Activated T-helper 17 cell treated with anti-CD3 and anti-CD28 coated beads, Interleukin-2, amount 50 U/mL, for 72 hours (primary cell): ENCODE results near the gene IKZF4. TPM values are rescaled to one million over a fixed set of nuclear protein-coding genes. Genes with fewer than 3 reads are reported as not detected.
"Not testable (repeated sequence)": the region's sequence is repeated elsewhere in the genome, so short reads cannot be mapped to it uniquely, and the experiment has no call there.

ENCODE experiments used
- ATAC-seq: fragments of 150-1000 bp; cut with Tn5 transposase; replicated peaks from 2 replicates; pipeline ENCODE4 v1.10.0; 2021; ENCODE audit warnings: mild to moderate bottlenecking, moderate library complexity
- H3K27ac Mint-ChIP-seq: one replicate; pipeline ENCODE4 v1.8.0; 2022; ENCODE audit warnings: mixed read lengths
- H3K27me3 Mint-ChIP-seq: one replicate; pipeline ENCODE4 v1.8.0; 2022; ENCODE audit warnings: mixed read lengths
- H3K36me3 Mint-ChIP-seq: one replicate; pipeline ENCODE4 v1.8.0; 2022; ENCODE audit warnings: low read depth, mild to moderate bottlenecking, mixed read lengths
- H3K4me1 Mint-ChIP-seq: one replicate; pipeline ENCODE4 v1.8.0; 2022; ENCODE audit warnings: mixed read lengths
- H3K4me3 Mint-ChIP-seq: one replicate; pipeline ENCODE4 v1.8.0; 2022; ENCODE audit warnings: mild to moderate bottlenecking, mixed read lengths
- H3K9me3 Mint-ChIP-seq: one replicate; pipeline ENCODE4 v1.8.0; 2022; ENCODE audit warnings: mixed read lengths
- total RNA-seq, 2 donors: library from RNA; stranded (reverse); gene quantifications; one replicate each; pipeline ENCODE4 v1.2.3, GENCODE V29; 2022

IKZF4 gene
- total RNA-seq, 2 donors from 2014 or later: 19.1 to 20.3 TPM

GRCh38 chr12:56040963-56041551 is 20.2 kb downstream of the IKZF4 start:
- ATAC-seq: no peak
- peak overlapping the region; percentile 96 for H3K4me3 Mint-ChIP-seq
- H3K27me3 Mint-ChIP-seq: no peaks in the 10 kb centered on the region
- peak overlapping the region; percentile 98 for H3K27ac Mint-ChIP-seq
- H3K4me1 Mint-ChIP-seq: peaks cover 14% of the 10 kb centered on the region
- no peaks in the 10 kb centered on the region for H3K9me3 Mint-ChIP-seq
- H3K36me3 Mint-ChIP-seq: peaks cover 65% of the 10 kb centered on the region

- Mint-ChIP-seq H3K36me3 (peaks cover 58% of the 10 kb centered on the region), H3K4me3 (peak within 1 kb of the TSS; percentile 96), H3K27me3 (no peaks in the 10 kb centered on the region), H3K9me3 (no peaks in the 10 kb centered on the region), H3K27ac (peak within 1 kb of the TSS; percentile 98), H3K4me1 (peaks cover 14% of the 10 kb centered on the region)
- peak; percentile 87 for ATAC-seq
Observed at GRCh38 chr12:56041552-56042429, 20.9 kb downstream of the IKZF4 start, which contains the start of gene RPS26. RPS26 (plus strand) TSS chr12:56041918; CDS start chr12:56042167, 249 bp downstream.

DNA sequence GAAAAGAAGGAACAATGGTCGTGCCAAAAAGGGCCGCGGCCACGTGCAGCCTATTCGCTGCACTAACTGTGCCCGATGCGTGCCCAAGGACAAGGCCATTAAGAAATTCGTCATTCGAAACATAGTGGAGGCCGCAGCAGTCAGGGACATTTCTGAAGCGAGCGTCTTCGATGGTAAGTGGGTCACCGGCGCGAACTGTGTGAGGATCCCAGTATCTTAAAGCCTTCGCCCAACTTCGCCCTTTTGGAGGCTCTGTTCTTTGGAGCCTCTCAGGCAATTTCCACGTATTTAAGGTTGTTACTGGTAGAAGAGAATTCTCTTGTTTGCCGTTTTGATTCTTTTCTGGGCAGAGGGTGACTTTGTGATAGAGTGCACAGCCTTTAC is 21.6 kb downstream of the IKZF4 start:
- ATAC-seq, H3K9me3 Mint-ChIP-seq, H3K27me3 Mint-ChIP-seq: not testable (repeated sequence)
- peak overlapping the region; percentile 98 for H3K27ac Mint-ChIP-seq
- H3K4me1 Mint-ChIP-seq: peaks cover 14% of the 10 kb centered on the region
- peaks cover 52% of the 10 kb centered on the region for H3K36me3 Mint-ChIP-seq
- H3K4me3 Mint-ChIP-seq: peak overlapping the region; percentile 96

DNA sequence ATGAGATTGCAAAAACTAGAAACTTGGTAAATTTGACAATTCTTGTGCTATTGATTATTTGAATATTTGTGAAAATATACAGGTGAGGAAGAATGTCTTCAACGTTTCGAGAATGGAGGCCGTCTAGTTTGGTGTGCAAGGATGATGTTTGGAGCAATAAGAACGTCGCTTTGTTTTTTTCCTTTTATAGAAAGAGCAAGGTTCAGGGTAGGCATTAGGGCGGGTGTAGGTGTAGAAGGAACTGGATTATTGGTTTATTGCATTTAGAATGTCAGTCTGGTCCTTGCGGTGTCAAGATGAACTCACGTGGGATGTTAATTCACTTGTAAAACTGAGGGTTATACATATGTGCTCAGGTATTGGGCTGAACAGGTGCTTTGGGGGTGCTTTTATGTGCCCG is 22.0 kb downstream of the IKZF4 start:
- no peaks in the 10 kb centered on the region for H3K9me3 Mint-ChIP-seq
- no peak for ATAC-seq
- no peaks in the 10 kb centered on the region for H3K27me3 Mint-ChIP-seq
- H3K4me3 Mint-ChIP-seq: peak overlapping the region; percentile 96
- peaks cover 14% of the 10 kb centered on the region for H3K4me1 Mint-ChIP-seq
- peaks cover 48% of the 10 kb centered on the region for H3K36me3 Mint-ChIP-seq
- H3K27ac Mint-ChIP-seq: peak overlapping the region; percentile 98

- H3K9me3 Mint-ChIP-seq: no peaks in the 10 kb centered on the region
- H3K4me1 Mint-ChIP-seq: peaks cover 9% of the 10 kb centered on the region
- no peaks in the 10 kb centered on the region for H3K27me3 Mint-ChIP-seq
- no peak for ATAC-seq
- no peak overlapping the region for H3K4me3 Mint-ChIP-seq
- H3K27ac Mint-ChIP-seq: peak overlapping the region; percentile 63
- peaks cover 41% of the 10 kb centered on the region for H3K36me3 Mint-ChIP-seq
Observed at GRCh38 chr12:56046027-56046780, 25.4 kb downstream of the IKZF4 start.

DNA sequence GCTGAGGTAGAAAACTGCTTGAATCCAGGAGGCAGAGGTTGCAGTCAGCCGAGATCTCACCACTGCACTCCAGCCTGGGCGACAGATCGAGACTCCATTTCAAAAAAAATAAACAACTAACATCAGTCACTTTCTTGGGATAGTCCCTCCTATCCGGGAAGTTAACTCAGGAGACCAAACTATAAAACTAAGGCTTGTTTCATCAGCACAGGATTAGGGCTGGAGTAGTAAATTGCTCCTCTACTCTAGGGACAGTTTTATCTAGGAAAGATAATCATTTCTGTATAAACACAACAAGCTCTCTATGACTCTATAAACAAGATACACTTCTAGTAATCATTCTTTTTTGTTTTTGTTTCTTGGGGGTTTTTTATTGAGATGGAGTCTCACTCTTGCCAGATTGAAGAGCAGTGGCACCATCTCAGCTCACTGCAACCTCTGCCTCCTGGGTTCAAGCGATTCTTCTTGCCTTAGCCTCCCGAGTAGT is 32.6 kb downstream of the IKZF4 start:
- H3K27ac Mint-ChIP-seq: no peak overlapping the region
- H3K27me3 Mint-ChIP-seq: no peaks in the 10 kb centered on the region
- no peak overlapping the region for H3K4me3 Mint-ChIP-seq
- no peaks in the 10 kb centered on the region for H3K36me3 Mint-ChIP-seq
- no peak for ATAC-seq
- peaks cover 7% of the 10 kb centered on the region for H3K4me1 Mint-ChIP-seq
- no peaks in the 10 kb centered on the region for H3K9me3 Mint-ChIP-seq

- H3K9me3 Mint-ChIP-seq, H3K36me3 Mint-ChIP-seq, ATAC-seq, H3K4me1 Mint-ChIP-seq, H3K4me3 Mint-ChIP-seq, H3K27ac Mint-ChIP-seq, H3K27me3 Mint-ChIP-seq: not testable (repeated sequence)
Observed at GRCh38 chr12:56059964-56060363, 39.1 kb downstream of the IKZF4 start.

GRCh38 chr12:56061982-56062381 is 41.1 kb downstream of the IKZF4 start:
- no peak overlapping the region for H3K4me3 Mint-ChIP-seq
- H3K9me3 Mint-ChIP-seq: no peaks in the 10 kb centered on the region
- H3K27ac Mint-ChIP-seq: no peak overlapping the region
- peaks cover 2% of the 10 kb centered on the region for H3K4me1 Mint-ChIP-seq
- no peak for ATAC-seq
- H3K27me3 Mint-ChIP-seq: no peaks in the 10 kb centered on the region
- no peaks in the 10 kb centered on the region for H3K36me3 Mint-ChIP-seq

GRCh38 chr12:56062996-56063395 is 42.2 kb downstream of the IKZF4 start:
- Mint-ChIP-seq H3K4me1 (peaks cover 4% of the 10 kb centered on the region), H3K27me3 (no peaks in the 10 kb centered on the region), H3K9me3 (no peaks in the 10 kb centered on the region), H3K27ac (no peak overlapping the region), H3K36me3 (no peaks in the 10 kb centered on the region), H3K4me3 (no peak overlapping the region)
- no peak for ATAC-seq

DNA sequence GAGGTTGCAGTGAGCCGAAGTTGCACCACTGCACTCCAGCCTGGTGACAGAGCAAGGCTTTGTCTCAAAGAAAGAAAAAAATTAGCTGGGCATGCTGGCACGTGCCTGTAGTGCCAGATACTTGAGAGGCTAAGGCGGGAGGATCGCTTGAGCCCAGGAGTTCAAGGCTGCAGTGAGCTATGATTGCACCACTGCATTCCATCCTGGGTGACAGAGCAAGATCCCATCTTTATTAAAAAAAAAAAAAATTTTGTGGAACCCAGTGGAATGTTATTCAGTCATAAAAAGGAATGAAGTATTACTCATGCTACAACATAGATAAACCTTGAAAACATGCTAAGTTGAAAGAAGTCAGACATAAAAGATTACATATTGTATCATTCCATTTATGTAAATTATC is 50.8 kb downstream of the IKZF4 start:
- no peak for ATAC-seq
- Mint-ChIP-seq H3K27ac (no peak overlapping the region), H3K4me1 (peaks cover 4% of the 10 kb centered on the region), H3K27me3 (no peaks in the 10 kb centered on the region), H3K9me3 (no peaks in the 10 kb centered on the region), H3K36me3 (no peaks in the 10 kb centered on the region), H3K4me3 (no peak overlapping the region)

DNA sequence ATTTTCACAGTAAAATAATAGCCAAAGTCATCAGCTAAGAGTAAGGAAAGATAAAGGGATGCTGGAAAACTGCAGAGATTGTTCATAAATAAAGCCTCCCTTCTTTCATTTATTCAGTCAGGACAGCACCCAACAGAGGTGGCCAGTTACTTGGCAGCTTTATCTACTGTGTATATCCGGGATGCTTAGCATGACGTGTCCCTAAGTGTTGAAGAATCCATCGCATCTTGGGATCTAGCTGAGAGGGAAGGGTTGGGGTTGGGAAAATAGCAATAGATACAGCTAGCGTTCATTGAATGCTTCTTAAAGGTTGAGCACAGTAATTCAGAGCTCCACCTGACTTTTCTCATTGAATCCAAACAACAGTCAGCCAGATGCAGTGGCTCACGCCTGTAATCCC is 53.6 kb downstream of the IKZF4 start:
- no peak overlapping the region for H3K4me3 Mint-ChIP-seq
- no peaks in the 10 kb centered on the region for H3K36me3 Mint-ChIP-seq
- no peaks in the 10 kb centered on the region for H3K27me3 Mint-ChIP-seq
- no peaks in the 10 kb centered on the region for H3K4me1 Mint-ChIP-seq
- no peak for ATAC-seq
- no peaks in the 10 kb centered on the region for H3K9me3 Mint-ChIP-seq
- H3K27ac Mint-ChIP-seq: no peak overlapping the region

DNA sequence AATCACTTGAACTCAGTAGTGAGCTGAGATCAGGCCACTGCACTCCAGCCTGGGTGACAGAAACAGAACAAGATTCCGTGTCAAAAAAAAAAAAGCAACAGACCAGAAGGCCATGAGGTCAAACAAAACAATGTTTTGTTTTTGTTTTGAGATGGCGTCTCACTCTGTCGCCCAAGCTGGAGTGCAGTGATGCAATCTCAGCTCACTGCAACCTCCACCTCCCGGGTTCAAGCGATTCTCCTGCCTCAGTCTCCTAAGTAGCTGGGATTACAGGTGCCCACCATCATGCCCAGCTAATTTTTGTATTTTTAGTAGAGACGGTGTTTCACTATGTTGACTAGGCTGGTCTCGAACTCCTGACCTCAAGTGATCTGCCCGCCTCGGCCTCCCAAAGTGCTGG is 57.1 kb downstream of the IKZF4 start:
- H3K27ac Mint-ChIP-seq, ATAC-seq, H3K9me3 Mint-ChIP-seq, H3K27me3 Mint-ChIP-seq, H3K4me1 Mint-ChIP-seq, H3K36me3 Mint-ChIP-seq: not testable (repeated sequence)
- peak overlapping the region; percentile 76 for H3K4me3 Mint-ChIP-seq

GRCh38 chr12:56078427-56078826 is 57.6 kb downstream of the IKZF4 start:
- H3K27ac Mint-ChIP-seq: no peak overlapping the region
- no peaks in the 10 kb centered on the region for H3K36me3 Mint-ChIP-seq
- no peak for ATAC-seq
- no peaks in the 10 kb centered on the region for H3K4me1 Mint-ChIP-seq
- peak overlapping the region; percentile 76 for H3K4me3 Mint-ChIP-seq
- H3K27me3 Mint-ChIP-seq: peaks cover 4% of the 10 kb centered on the region
- no peaks in the 10 kb centered on the region for H3K9me3 Mint-ChIP-seq

DNA sequence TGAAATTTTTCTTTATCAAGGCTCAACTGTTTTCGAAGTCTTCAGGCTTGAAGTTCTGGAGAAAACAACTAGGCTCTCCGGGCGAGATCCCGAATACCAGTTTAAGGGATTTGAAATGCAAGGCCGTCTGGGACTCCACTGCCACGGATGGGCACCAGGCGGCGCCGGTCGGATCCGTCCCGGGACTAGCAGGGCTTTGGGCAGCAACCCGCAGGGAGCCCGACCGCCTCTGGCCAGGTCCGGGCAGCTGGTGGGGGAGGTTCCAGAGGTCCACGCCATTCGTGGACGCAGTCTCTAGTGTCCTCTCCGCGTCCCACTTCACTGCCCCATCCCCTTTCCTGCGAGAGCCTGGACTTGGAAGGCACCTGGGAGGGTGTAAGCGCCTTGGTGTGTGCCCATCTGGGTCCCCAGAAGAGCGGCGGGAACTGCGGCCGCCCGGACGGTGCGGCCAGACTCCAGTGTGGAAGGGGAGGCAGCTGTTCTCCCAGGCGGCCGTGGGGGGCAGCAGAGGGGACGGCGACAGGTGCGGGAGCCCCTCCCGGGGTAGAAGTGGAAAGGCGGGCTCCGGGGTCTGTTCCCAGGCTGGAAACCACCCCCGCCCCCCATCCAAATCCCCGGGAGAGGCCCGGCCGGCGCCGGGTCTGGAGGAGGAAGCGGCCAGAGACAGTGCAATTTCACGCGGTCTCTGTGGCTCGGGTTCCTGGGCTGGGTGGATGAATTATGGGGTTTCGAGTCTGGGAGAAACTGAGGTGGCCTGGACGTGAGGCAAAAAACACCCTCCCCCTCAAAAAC is 58.3 kb downstream of the IKZF4 start:
- H3K27me3 Mint-ChIP-seq: peaks cover 4% of the 10 kb centered on the region
- no peaks in the 10 kb centered on the region for H3K4me1 Mint-ChIP-seq
- no peaks in the 10 kb centered on the region for H3K36me3 Mint-ChIP-seq
- peak; percentile 57 for ATAC-seq
- H3K9me3 Mint-ChIP-seq: no peaks in the 10 kb centered on the region
- no peak overlapping the region for H3K27ac Mint-ChIP-seq
- H3K4me3 Mint-ChIP-seq: peak overlapping the region; percentile 76
